GM21717 (cell line): ENCODE data around the gene YY1.
"Not testable (repeated sequence)": the region's sequence is repeated elsewhere in the genome, so short reads cannot be mapped to it uniquely, and the experiment has no call there.

ENCODE experiments used
- ATAC-seq: cut with Tn5 transposase; IDR thresholded peaks from one replicate; pipeline ENCODE4 v1.9.1; 2021; ENCODE audit warnings: mild to moderate bottlenecking, moderate library complexity; ENCODE audit not compliant: unreplicated experiment

YY1 gene

GRCh38 chr14:100312110-100312876 lies 73.3 kb downstream of the YY1 start:
- ATAC-seq: not testable (repeated sequence)

- no peak for ATAC-seq
These were observed 74.0 kb downstream of the YY1 start for GRCh38 chr14:100312877-100313400.

GRCh38 chr14:100313464-100314230 lies 74.7 kb downstream of the YY1 start:
- no peak for ATAC-seq

GRCh38 chr14:100314724-100315123 lies 75.8 kb downstream of the YY1 start:
- ATAC-seq: no peak

GRCh38 chr14:100317389-100317788 lies 78.4 kb downstream of the YY1 start:
- ATAC-seq: no peak

GRCh38 chr14:100317912-100318808 lies 79.2 kb downstream of the YY1 start:
- ATAC-seq: peak; percentile 81

- ATAC-seq: no peak
These were observed 81.4 kb downstream of the YY1 start for GRCh38 chr14:100320157-100320856.

- no peak for ATAC-seq
These were observed 82.7 kb downstream of the YY1 start for GRCh38 chr14:100321473-100322137.

- ATAC-seq: no peak
These were observed 83.4 kb downstream of the YY1 start for GRCh38 chr14:100322138-100322957.

GRCh38 chr14:100323121-100323941 lies 84.4 kb downstream of the YY1 start, which contains the start of gene SLC25A47:
Gene SLC25A47 (plus strand): TSS chr14:100323339. CDS start chr14:100323415, 76 bp downstream.
- ATAC-seq: no peak

GRCh38 chr14:100323942-100324307 lies 85.0 kb downstream of the YY1 start:
- ATAC-seq: no peak

- no peak for ATAC-seq
These were observed 86.3 kb downstream of the YY1 start for GRCh38 chr14:100325231-100325632.

GRCh38 chr14:100325958-100326357 lies 87.0 kb downstream of the YY1 start:
- no peak for ATAC-seq

- no peak for ATAC-seq
These were observed 88.2 kb downstream of the YY1 start for GRCh38 chr14:100327128-100327527.

- ATAC-seq: no peak
These were observed 89.7 kb downstream of the YY1 start for GRCh38 chr14:100328495-100329163.

- ATAC-seq: no peak
These were observed 90.5 kb downstream of the YY1 start for GRCh38 chr14:100329233-100330006.

GRCh38 chr14:100330007-100330344 lies 91.0 kb downstream of the YY1 start:
- ATAC-seq: no peak
